Tibial artery (tissue), 4 donors: ENCODE measurements around the gene YIPF4.
A peak's percentile ranks its signal among the peaks of the same experiment; 100 is the strongest.

ENCODE experiments used
- DNase-seq, 2 donors: peaks; one replicate each; pipeline ENCODE4 v3.0.0-alpha.2; 2019
- H3K27ac ChIP-seq, 2 donors: fragments of 200-600 bp; sonication (generic) in 1 of 2; 1 replicate in 1 of 2; 2 replicates in 1 of 2; pipeline ENCODE4 v1.5.1; 2018 to 2019; ENCODE audit warnings: mild to moderate bottlenecking in 1 of 2
- H3K27me3 ChIP-seq, 2 donors: fragments of 200-600 bp; sonication (generic) in 1 of 2; one replicate each; pipeline versions ENCODE4 v1.5.1 to v1.6.0; 2016 to 2019
- H3K36me3 ChIP-seq, 3 donors: fragments of 200-600 bp; sonication (generic) in 2 of 3; one replicate each; pipeline ENCODE4 v1.5.1; 2016 to 2019; ENCODE audit warnings: mild to moderate bottlenecking in 2 of 3
- H3K4me1 ChIP-seq, 4 donors: fragments of 200-600 bp; sonication (generic) in 2 of 4; 1 replicate in 3 of 4; 2 replicates in 1 of 4; pipeline ENCODE4 v1.5.1; 2016 to 2019
- H3K4me3 ChIP-seq, 2 donors: fragments of 200-600 bp; sonication (generic) in 1 of 2; 1 replicate in 1 of 2; 2 replicates in 1 of 2; pipeline ENCODE4 v1.5.1; 2018 to 2019; ENCODE audit warnings: mild to moderate bottlenecking in 2 of 2
- H3K9me3 ChIP-seq, 3 donors: fragments of 200-600 bp; sonication (generic) in 1 of 3; one replicate each; pipeline ENCODE4 v1.5.1; 2016 to 2019
- intact Hi-C: fragments of 100-400 bp; cut with DNase I; formaldehyde crosslinking; loops from one replicate; pipeline ENCODE4 v1.15.0; 2023; ENCODE audit warnings: low total_unique reads
- TF ChIP-seq, protein P1 (sequence below), 2 experiments: fragments of 200-600 bp in 1 of 2; fragments of 450-650 bp in 1 of 2; IDR thresholded peaks; one replicate each; pipeline ENCODE4 v1.5.1; 2017 to 2019; ENCODE audit warnings: antibody characterized with exemption in 2 of 2, mild to moderate bottlenecking in 1 of 2, moderate library complexity in 1 of 2

Gene YIPF4

DNA sequence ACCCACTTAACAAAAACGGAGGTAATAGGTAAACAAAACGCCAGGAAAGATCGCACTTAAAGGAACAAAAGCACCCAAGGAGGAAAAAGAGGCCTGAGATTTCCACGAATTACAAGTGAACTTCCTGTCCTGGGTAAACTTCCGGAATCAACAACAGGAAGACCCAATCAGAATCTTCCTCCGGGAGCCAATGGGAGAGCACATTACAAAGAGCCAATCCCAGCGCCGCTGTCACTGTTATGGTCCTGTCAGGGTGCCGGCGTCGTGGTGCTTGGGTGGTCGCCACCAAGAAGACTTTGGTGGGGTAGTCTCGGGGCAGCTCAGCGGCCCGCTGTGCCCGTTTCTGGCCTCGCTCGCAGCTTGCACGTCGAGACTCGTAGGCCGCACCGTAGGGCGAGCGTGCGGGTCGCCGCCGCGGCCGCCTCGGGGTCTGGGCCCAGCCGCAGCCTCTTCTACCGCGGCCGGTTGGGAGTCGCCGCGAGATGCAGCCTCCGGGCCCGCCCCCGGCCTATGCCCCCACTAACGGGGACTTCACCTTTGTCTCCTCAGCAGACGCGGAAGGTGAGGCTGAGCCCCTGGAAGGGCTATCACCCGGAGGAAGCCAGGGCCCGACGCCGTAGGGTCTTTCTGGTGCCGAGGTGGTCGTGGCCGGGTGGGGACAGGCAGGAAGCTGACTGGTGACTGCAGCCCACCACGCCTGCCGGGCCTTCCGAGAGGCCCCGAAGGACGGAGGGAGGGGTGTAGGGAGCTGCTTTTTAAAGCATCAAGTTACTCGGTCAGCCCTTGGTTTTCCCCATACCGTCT, at the start of gene YIPF4:
Gene YIPF4 (plus strand): TSS at position 231 of the 804 bp plus-strand sequence. CDS start 252 bp downstream, at position 483.
- TF ChIP-seq, protein P1, sequence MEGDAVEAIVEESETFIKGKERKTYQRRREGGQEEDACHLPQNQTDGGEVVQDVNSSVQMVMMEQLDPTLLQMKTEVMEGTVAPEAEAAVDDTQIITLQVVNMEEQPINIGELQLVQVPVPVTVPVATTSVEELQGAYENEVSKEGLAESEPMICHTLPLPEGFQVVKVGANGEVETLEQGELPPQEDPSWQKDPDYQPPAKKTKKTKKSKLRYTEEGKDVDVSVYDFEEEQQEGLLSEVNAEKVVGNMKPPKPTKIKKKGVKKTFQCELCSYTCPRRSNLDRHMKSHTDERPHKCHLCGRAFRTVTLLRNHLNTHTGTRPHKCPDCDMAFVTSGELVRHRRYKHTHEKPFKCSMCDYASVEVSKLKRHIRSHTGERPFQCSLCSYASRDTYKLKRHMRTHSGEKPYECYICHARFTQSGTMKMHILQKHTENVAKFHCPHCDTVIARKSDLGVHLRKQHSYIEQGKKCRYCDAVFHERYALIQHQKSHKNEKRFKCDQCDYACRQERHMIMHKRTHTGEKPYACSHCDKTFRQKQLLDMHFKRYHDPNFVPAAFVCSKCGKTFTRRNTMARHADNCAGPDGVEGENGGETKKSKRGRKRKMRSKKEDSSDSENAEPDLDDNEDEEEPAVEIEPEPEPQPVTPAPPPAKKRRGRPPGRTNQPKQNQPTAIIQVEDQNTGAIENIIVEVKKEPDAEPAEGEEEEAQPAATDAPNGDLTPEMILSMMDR (IDR thresholded peaks at IDR 0.05), result no peak
- Histone ChIP-seq H3K27ac (peak within 1 kb of the TSS; percentile 85 to 90), H3K4me3 (peak within 1 kb of the TSS; percentile 76 to 96), H3K9me3 (no peaks in the 10 kb centered on the region), H3K27me3 (no peaks in the 10 kb centered on the region), H3K4me1 (peaks cover 0 to 28% (median 17%) of the 10 kb centered on the region in 4 donors), H3K36me3 (peaks cover 0 to 11% (median 7%) of the 10 kb centered on the region in 3 donors)
- intact Hi-C loops, result no loop called here
- DNase-seq, result peak; percentile 92 to 93

DNA sequence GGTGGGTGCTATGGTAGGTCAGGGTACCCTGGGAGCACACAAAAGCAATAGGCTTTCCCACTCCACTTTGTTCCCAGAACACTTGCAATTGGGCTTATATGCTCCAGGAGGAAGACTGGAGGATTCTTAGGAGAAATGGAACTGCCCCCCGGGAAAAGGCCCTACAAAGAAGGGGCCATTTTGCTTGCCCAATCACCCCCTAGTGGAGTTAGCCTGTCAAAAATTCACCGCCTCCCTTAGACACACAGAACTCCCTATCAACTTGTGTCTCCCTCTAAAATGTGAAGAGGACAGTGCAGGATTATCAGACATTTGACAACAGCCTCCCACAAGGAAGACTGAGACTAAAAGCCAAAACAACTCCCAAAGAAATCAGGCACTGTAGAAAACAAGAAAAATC, 49.5 kb upstream of the YIPF4 start:
- Histone ChIP-seq H3K4me1 (no peaks in the 10 kb centered on the region), H3K9me3 (no peaks in the 10 kb centered on the region), H3K4me3 (no peak overlapping the region), H3K36me3 (peaks cover 14 to 29% (median 20%) of the 10 kb centered on the region in 3 donors), H3K27me3 (no peaks in the 10 kb centered on the region), H3K27ac (no peak overlapping the region)
- intact Hi-C loops, result no loop called here
- DNase-seq, result no peak
- TF ChIP-seq, protein P1 (IDR thresholded peaks at IDR 0.05), result no peak

DNA sequence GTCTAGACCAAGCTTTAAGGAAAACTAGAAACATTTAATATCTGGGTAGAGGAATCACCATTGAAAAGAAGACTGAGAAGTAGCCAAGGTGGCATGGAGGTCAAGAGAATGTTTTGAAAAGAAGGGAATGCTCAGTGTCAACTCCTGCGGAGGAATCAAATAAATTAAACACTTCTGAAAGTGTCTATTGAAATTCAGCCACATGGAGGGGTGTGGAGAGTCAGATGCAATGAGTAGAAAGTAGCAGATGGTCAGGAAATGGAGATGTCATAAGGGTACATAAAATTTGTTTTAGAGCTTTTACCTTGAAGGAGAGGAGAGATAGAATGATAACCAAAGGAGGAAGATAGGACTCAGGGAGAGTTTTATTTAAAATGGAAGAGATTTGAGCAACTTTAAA, 48.1 kb upstream of the YIPF4 start:
- TF ChIP-seq, protein P1 (IDR thresholded peaks at IDR 0.05), result no peak
- H3K27me3 ChIP-seq, result no peaks in the 10 kb centered on the region
- intact Hi-C loops, result no loop called here
- no peaks in the 10 kb centered on the region for H3K9me3 ChIP-seq
- no peak overlapping the region for H3K27ac ChIP-seq
- H3K4me1 ChIP-seq, result no peaks in the 10 kb centered on the region
- DNase-seq, result no peak
- H3K4me3 ChIP-seq, result no peak overlapping the region
- H3K36me3 ChIP-seq, result peaks cover 5 to 18% (median 7%) of the 10 kb centered on the region in 3 donors

DNA sequence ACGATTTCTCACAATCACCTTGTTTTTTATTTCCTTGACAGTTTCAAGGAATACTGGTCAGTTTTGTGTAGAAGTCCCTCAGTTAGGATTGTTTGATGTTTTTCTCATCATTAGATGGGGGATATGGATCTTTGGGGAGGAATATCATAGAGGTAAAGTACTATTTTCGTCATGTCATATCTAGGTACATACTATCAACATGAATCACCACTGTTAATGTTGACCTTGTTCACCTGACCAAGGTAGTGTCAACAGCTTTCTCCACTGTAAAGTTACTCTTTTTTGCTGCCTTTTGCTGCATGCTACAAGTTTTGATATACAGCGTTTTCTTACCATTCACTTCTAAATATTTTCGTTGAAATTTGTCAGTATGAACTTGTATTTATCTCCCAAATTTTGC, 45.7 kb upstream of the YIPF4 start:
- no peak for DNase-seq
- intact Hi-C loops, result no loop called here

DNA sequence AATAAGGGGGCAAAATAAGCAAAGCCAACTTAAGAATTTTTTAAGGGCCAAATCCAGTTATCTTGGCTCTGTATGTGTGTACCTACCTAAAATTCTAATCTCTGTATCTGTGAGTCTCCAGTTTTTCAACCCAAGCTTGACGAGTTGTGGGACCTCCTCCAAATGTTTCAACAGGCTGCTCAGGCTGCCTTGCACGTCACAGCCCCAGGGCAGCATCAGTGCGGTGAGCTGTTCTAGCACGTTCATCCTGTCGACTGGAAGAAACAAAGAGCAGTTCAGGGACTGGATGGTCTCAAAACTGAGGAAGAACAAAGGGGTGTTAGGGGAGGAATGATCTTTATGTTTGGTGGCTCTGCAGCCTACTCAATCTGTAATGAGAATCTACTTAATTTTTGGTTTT, 42.4 kb upstream of the YIPF4 start:
- no peak overlapping the region for H3K4me3 ChIP-seq
- no peaks in the 10 kb centered on the region for H3K4me1 ChIP-seq
- DNase-seq, result no peak
- H3K9me3 ChIP-seq, result no peaks in the 10 kb centered on the region
- H3K27me3 ChIP-seq, result no peaks in the 10 kb centered on the region
- no peak overlapping the region for H3K27ac ChIP-seq
- intact Hi-C loops, result no loop called here
- H3K36me3 ChIP-seq, result no peaks in the 10 kb centered on the region
- TF ChIP-seq, protein P1 (IDR thresholded peaks at IDR 0.05), result no peak

More for the DNA sequence above, 45.7 kb upstream of the YIPF4 start:
- Histone ChIP-seq H3K27me3 (no peaks in the 10 kb centered on the region), H3K9me3 (no peaks in the 10 kb centered on the region), H3K36me3 (no peaks in the 10 kb centered on the region), H3K27ac (no peak overlapping the region), H3K4me3 (no peak overlapping the region), H3K4me1 (no peaks in the 10 kb centered on the region)
- TF ChIP-seq, protein P1 (IDR thresholded peaks at IDR 0.05), result no peak
